ENCODE results near the gene IGFBPL1. TPM values are rescaled to one million over a fixed set of nuclear protein-coding genes. Genes with fewer than 3 reads are reported as not detected.

The IGFBPL1 gene
- total RNA-seq, 1 donor from 2014 or later, result not detected

GRCh38 chr9:38439916-38440301 is 15.7 kb upstream of the IGFBPL1 start:
- Mint-ChIP-seq H3K4me1 (ENCODE audit: low read depth) (no peaks in the 10 kb centered on the region), H3K27ac (no peak overlapping the region), H3K36me3 (ENCODE audit: low read depth) (no peaks in the 10 kb centered on the region), H3K9me3 (no peaks in the 10 kb centered on the region), H3K4me3 (no peak overlapping the region), H3K27me3 (ENCODE audit: insufficient read depth) (no peaks in the 10 kb centered on the region)
- intact Hi-C loops (cut with micrococcal nuclease), result no loop called here
- DNase-seq (ENCODE audit: low spot score), result no peak

GRCh38 chr9:38439291-38439915 is 15.1 kb upstream of the IGFBPL1 start:
- intact Hi-C loops (cut with micrococcal nuclease), result no loop called here
- no peaks in the 10 kb centered on the region for H3K4me1 Mint-ChIP-seq (ENCODE audit: low read depth)
- no peak for DNase-seq (ENCODE audit: low spot score)
- no peaks in the 10 kb centered on the region for H3K9me3 Mint-ChIP-seq
- H3K4me3 Mint-ChIP-seq, result no peak overlapping the region
- no peak overlapping the region for H3K27ac Mint-ChIP-seq
- no peaks in the 10 kb centered on the region for H3K27me3 Mint-ChIP-seq (ENCODE audit: insufficient read depth)
- H3K36me3 Mint-ChIP-seq (ENCODE audit: low read depth), result no peaks in the 10 kb centered on the region

- Mint-ChIP-seq H3K27ac (no peak overlapping the region), H3K9me3 (no peaks in the 10 kb centered on the region), H3K4me3 (no peak overlapping the region), H3K27me3 (ENCODE audit: insufficient read depth) (no peaks in the 10 kb centered on the region), H3K4me1 (ENCODE audit: low read depth) (no peaks in the 10 kb centered on the region), H3K36me3 (ENCODE audit: low read depth) (no peaks in the 10 kb centered on the region)
- no peak for DNase-seq (ENCODE audit: low spot score)
- intact Hi-C loops (cut with micrococcal nuclease), result no loop called here
Measured at GRCh38 chr9:38437193-38437823, 13.1 kb upstream of the IGFBPL1 start.

GRCh38 chr9:38436708-38437107 is 12.5 kb upstream of the IGFBPL1 start:
- no peaks in the 10 kb centered on the region for H3K9me3 Mint-ChIP-seq
- no peak overlapping the region for H3K4me3 Mint-ChIP-seq
- no peaks in the 10 kb centered on the region for H3K27me3 Mint-ChIP-seq (ENCODE audit: insufficient read depth)
- intact Hi-C loops (cut with micrococcal nuclease), result no loop called here
- DNase-seq (ENCODE audit: low spot score), result no peak
- no peak overlapping the region for H3K27ac Mint-ChIP-seq
- no peaks in the 10 kb centered on the region for H3K4me1 Mint-ChIP-seq (ENCODE audit: low read depth)
- H3K36me3 Mint-ChIP-seq (ENCODE audit: low read depth), result no peaks in the 10 kb centered on the region

- Mint-ChIP-seq H3K4me1 (ENCODE audit: low read depth) (no peaks in the 10 kb centered on the region), H3K4me3 (no peak overlapping the region), H3K9me3 (no peaks in the 10 kb centered on the region), H3K27me3 (ENCODE audit: insufficient read depth) (no peaks in the 10 kb centered on the region), H3K36me3 (ENCODE audit: low read depth) (no peaks in the 10 kb centered on the region), H3K27ac (no peak overlapping the region)
- DNase-seq (ENCODE audit: low spot score), result no peak
- intact Hi-C loops (cut with micrococcal nuclease), result no loop called here
Measured at GRCh38 chr9:38435521-38435920, 11.3 kb upstream of the IGFBPL1 start.

- Mint-ChIP-seq H3K27ac (no peak overlapping the region), H3K36me3 (ENCODE audit: low read depth) (no peaks in the 10 kb centered on the region), H3K27me3 (ENCODE audit: insufficient read depth) (no peaks in the 10 kb centered on the region), H3K4me1 (ENCODE audit: low read depth) (no peaks in the 10 kb centered on the region), H3K9me3 (no peaks in the 10 kb centered on the region), H3K4me3 (no peak overlapping the region)
- intact Hi-C loops (cut with micrococcal nuclease), result loop anchor here (5.0 kb wide), 1 partner anchor 523 kb away; no protein-coding TSS in a partner anchor
- DNase-seq (ENCODE audit: low spot score), result no peak
Measured at GRCh38 chr9:38434853-38435252, 10.6 kb upstream of the IGFBPL1 start.

- intact Hi-C loops (cut with micrococcal nuclease), result loop anchor here (5.0 kb wide), 1 partner anchor 522 kb away; no protein-coding TSS in a partner anchor
- Mint-ChIP-seq H3K36me3 (ENCODE audit: low read depth) (no peaks in the 10 kb centered on the region), H3K27me3 (ENCODE audit: insufficient read depth) (no peaks in the 10 kb centered on the region), H3K9me3 (no peaks in the 10 kb centered on the region), H3K27ac (no peak overlapping the region), H3K4me3 (no peak overlapping the region), H3K4me1 (ENCODE audit: low read depth) (no peaks in the 10 kb centered on the region)
- no peak for DNase-seq (ENCODE audit: low spot score)
Measured at GRCh38 chr9:38434365-38434764, 10.1 kb upstream of the IGFBPL1 start.

- Mint-ChIP-seq H3K36me3 (ENCODE audit: low read depth) (no peaks in the 10 kb centered on the region), H3K27ac (no peak overlapping the region), H3K9me3 (no peaks in the 10 kb centered on the region), H3K27me3 (ENCODE audit: insufficient read depth) (peaks cover under 1% of the 10 kb centered on the region), H3K4me3 (no peak overlapping the region), H3K4me1 (ENCODE audit: low read depth) (no peaks in the 10 kb centered on the region)
- DNase-seq (ENCODE audit: low spot score), result no peak
- intact Hi-C loops (cut with micrococcal nuclease), result loop anchor here (5.0 kb wide), 1 partner anchor 521 kb away; no protein-coding TSS in a partner anchor
Measured at GRCh38 chr9:38432922-38433510, 8.8 kb upstream of the IGFBPL1 start.

GRCh38 chr9:38431116-38431515 is 6.9 kb upstream of the IGFBPL1 start:
- Mint-ChIP-seq H3K36me3 (ENCODE audit: low read depth) (no peaks in the 10 kb centered on the region), H3K9me3 (no peaks in the 10 kb centered on the region), H3K4me3 (no peak overlapping the region), H3K27me3 (ENCODE audit: insufficient read depth) (peaks cover 9% of the 10 kb centered on the region), H3K4me1 (ENCODE audit: low read depth) (no peaks in the 10 kb centered on the region), H3K27ac (no peak overlapping the region)
- intact Hi-C loops (cut with micrococcal nuclease), result loop anchor here (5.0 kb wide), 1 partner anchor 519 kb away; no protein-coding TSS in a partner anchor
- no peak for DNase-seq (ENCODE audit: low spot score)

GRCh38 chr9:38428062-38428461 is 3.8 kb upstream of the IGFBPL1 start:
- Mint-ChIP-seq H3K27ac (no peak overlapping the region), H3K9me3 (no peaks in the 10 kb centered on the region), H3K4me3 (no peak overlapping the region), H3K36me3 (ENCODE audit: low read depth) (no peaks in the 10 kb centered on the region), H3K4me1 (ENCODE audit: low read depth) (no peaks in the 10 kb centered on the region), H3K27me3 (ENCODE audit: insufficient read depth) (peaks cover 25% of the 10 kb centered on the region)
- intact Hi-C loops (cut with micrococcal nuclease), result no loop called here
- no peak for DNase-seq (ENCODE audit: low spot score)

GRCh38 chr9:38424918-38425317 is 664 bp upstream of the IGFBPL1 start:
- H3K27me3 Mint-ChIP-seq (ENCODE audit: insufficient read depth), result peaks cover 35% of the 10 kb centered on the region

GRCh38 chr9:38423273-38423972 is 831 bp downstream of the IGFBPL1 start:
- Mint-ChIP-seq H3K36me3 (ENCODE audit: low read depth) (no peaks in the 10 kb centered on the region), H3K4me3 (peak overlapping the region; percentile 22), H3K27ac (no peak overlapping the region), H3K9me3 (no peaks in the 10 kb centered on the region), H3K4me1 (ENCODE audit: low read depth) (no peaks in the 10 kb centered on the region), H3K27me3 (ENCODE audit: insufficient read depth) (peaks cover 38% of the 10 kb centered on the region)
- no peak for DNase-seq (ENCODE audit: low spot score)
- intact Hi-C loops (cut with micrococcal nuclease), result no loop called here

More at GRCh38 chr9:38424918-38425317, 664 bp upstream of the IGFBPL1 start:
- peak overlapping the region; percentile 47 for H3K4me3 Mint-ChIP-seq
- DNase-seq (ENCODE audit: low spot score), result no peak
- no peaks in the 10 kb centered on the region for H3K4me1 Mint-ChIP-seq (ENCODE audit: low read depth)
- intact Hi-C loops (cut with micrococcal nuclease), result no loop called here
- no peaks in the 10 kb centered on the region for H3K9me3 Mint-ChIP-seq
- H3K36me3 Mint-ChIP-seq (ENCODE audit: low read depth), result no peaks in the 10 kb centered on the region
- H3K27ac Mint-ChIP-seq, result no peak overlapping the region

All from activated T-helper 1 cell treated with anti-CD3 and anti-CD28 coated beads, Interleukin-12 subunit alpha, Interleukin-12 subunit beta, Interleukin-2, Interleukin-4 antibody, amounts not matched to agents 30 ng/mL and 10 ng/mL and 1 ng/mL, durations not matched to agents 14 hours and 24 hours and 36 hours (primary cell).